GM12801 (cell line): ENCODE measurements around the gene RCN2.

Experiments used
- TF ChIP-seq, protein P1 (sequence below): IDR thresholded peaks from one replicate; pipeline ENCODE4 v1.5.1; 2011; ENCODE audit warnings: control low read depth; ENCODE audit not compliant: insufficient read length; ENCODE audit errors: extremely low read depth

Gene RCN2, protein sequence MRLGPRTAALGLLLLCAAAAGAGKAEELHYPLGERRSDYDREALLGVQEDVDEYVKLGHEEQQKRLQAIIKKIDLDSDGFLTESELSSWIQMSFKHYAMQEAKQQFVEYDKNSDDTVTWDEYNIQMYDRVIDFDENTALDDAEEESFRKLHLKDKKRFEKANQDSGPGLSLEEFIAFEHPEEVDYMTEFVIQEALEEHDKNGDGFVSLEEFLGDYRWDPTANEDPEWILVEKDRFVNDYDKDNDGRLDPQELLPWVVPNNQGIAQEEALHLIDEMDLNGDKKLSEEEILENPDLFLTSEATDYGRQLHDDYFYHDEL

DNA sequence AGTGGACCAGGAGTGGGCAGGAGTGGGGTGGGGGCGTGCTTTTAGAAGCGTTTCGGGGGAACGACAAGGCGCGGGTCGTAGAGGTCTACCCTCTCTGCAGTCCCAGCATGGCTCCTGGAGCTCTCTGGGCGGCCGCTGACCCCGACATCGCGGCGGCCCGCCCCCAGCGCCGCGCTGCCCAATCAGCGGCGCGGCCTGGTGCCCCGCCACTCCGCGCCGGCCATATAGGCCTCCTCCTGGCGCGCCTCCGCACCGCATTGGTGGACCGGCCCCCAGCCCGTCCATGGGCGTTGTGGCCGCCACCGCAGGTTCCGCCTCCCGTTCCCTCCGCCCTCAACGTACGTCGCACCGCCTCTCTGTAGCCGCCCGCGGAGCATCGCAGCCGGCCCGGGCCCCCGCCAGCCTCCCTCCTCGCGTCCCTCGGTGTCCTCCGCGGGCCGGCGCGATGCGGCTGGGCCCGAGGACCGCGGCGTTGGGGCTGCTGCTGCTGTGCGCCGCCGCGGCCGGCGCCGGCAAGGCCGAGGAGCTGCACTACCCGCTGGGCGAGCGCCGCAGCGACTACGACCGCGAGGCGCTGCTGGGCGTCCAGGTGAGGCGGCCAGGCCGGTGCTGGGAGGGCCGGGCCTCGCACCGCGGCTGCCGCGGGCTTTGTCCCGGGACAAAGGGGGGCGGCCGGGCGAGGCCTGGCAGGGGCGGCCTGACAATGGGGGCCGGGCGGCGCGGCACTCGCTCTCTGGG lies at the start of gene RCN2:
TSS of gene RCN2 (plus strand) at position 353 of the 738 bp plus-strand sequence. CDS start at position 446, 93 bp downstream.
- TF ChIP-seq, protein P1, sequence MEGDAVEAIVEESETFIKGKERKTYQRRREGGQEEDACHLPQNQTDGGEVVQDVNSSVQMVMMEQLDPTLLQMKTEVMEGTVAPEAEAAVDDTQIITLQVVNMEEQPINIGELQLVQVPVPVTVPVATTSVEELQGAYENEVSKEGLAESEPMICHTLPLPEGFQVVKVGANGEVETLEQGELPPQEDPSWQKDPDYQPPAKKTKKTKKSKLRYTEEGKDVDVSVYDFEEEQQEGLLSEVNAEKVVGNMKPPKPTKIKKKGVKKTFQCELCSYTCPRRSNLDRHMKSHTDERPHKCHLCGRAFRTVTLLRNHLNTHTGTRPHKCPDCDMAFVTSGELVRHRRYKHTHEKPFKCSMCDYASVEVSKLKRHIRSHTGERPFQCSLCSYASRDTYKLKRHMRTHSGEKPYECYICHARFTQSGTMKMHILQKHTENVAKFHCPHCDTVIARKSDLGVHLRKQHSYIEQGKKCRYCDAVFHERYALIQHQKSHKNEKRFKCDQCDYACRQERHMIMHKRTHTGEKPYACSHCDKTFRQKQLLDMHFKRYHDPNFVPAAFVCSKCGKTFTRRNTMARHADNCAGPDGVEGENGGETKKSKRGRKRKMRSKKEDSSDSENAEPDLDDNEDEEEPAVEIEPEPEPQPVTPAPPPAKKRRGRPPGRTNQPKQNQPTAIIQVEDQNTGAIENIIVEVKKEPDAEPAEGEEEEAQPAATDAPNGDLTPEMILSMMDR: no peak

DNA sequence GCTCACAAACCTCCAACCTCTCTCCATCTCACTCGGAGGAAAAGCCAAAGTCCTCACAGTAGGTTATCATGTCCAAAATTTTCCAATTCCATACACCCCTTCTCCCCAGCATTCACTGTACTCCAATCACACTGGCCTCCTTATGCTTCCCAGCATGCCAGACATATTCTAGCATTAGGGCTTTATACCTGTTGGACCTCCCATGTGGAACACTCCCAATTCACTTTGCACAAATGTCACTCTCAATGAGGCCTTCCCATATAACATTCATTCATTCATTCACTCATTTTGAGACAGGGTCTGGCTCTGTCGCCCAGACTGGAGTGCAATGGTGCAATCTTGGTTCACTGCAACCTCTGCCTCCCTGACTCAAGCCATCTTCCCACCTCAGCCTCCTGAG lies 46.3 kb upstream of the RCN2 start:
- TF ChIP-seq, protein P1: no peak

DNA sequence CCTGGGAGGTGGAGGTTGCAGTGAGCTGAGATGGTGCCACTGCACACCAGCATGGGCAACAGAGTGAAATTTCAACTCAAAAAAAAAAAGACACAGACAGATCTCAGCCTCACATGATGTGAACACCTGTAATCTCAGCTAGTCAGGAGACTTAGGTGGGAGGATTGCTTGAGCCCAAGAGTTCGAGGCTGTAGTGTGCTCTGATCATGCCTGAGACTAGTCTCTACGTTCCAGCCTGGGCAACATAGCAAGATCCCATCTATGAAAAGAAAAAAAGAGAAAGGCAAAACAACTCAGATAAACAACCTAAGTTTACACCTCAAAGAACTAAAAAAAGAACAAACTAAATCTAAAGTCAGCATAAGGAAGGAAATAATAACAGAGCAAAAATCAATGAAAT lies 37.4 kb upstream of the RCN2 start:
- TF ChIP-seq, protein P1: no peak

DNA sequence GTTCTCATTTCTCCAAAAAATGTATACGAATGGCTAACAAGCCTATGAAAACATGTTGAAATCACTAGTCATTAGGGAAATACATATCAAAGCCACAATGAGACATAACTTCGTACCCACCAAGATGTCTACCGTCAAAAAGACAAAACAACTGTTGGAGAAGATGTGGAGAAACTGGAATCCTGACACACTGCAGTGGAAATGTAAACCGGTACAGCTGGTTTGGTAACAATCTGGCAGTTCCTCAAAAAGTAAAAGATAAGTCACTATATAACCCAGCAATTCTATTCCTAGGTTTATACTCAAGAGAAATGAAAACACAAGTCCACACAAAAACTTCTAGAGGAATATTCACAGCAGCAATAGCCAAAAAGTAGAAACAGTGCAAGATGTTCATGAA lies 33.4 kb upstream of the RCN2 start:
- TF ChIP-seq, protein P1: no peak

DNA sequence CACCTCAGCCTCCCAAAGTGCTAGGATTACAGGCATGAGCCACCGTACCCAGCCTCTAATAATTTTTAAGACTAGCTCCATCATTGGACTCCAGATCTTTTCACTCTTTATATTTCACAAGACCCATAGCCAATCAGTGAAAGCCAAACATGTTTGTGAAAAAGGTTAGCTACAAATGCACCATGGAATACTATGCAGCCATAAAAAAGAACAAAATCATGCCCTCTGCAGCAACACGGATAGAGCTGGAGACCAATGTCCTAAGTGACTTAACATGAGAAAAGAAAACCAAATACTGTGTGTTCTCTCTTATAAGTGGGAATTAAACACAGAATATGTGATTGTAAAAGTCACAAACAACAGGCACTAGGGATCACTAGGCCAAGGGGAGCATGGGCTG lies 29.6 kb upstream of the RCN2 start:
- TF ChIP-seq, protein P1: no peak

DNA sequence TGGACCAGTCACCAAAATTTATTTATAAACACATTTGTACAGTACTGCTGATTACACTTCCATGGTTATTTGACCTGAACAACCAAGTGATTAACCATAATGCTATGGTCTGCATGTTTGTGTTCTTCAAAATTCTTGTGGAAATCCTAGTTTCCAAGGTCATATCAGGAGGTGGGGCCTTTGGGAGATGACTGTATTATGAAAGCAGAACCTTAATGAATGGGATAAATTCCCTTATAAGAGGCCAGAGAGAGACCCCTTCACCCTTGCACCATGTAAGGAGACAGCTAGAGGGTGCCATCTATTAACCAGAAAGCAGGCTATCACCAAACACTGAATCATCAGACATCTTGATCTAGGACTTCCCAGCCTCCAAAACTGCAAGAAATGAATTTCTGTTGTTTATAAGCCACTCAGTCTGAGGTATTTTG lies 28.3 kb upstream of the RCN2 start:
- TF ChIP-seq, protein P1: no peak

DNA sequence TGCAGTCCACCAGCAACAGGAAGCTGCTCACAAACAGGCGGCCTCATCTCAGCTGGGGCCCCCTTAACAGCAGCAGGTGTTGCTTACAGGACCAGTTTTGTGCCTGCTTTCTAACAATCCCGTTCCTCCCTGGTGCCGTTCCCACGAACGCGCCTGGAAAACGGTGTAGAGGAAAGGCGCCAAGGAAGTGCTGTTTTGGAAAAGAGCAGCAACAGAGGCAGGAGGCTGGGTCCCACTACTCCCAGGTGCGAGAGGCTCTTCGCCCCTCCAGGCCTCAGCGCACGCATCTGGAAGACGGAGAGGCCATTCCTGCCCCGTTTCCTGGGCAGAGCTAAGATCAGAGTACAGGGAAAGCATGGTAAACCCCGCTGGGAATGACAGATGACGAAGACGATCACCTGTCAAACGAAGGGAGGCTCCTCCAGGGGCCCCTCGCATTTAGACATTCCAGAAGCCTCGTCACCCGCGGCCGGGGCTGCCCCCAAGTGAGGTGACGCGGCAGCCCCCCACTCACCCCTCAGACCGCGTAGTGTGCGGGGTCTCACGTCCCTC lies 27.0 kb upstream of the RCN2 start:
- TF ChIP-seq, protein P1: no peak
